ENCODE measurements around the gene STARD5. TPM values are rescaled to one million over a fixed set of nuclear protein-coding genes. Genes with fewer than 3 reads are reported as not detected.

Gene STARD5
- total and polyA plus RNA-seq, 2 experiments from 2014 or later = 7.2 to 12.1 TPM

- peak overlapping the region; percentile 81 for H3K4me2 ChIP-seq (ENCODE audit: unreplicated experiment)
- H3K9ac ChIP-seq = peak overlapping the region; percentile 33
- no peaks in the 10 kb centered on the region for H3K36me3 ChIP-seq (ENCODE audit: low read depth)
- in situ Hi-C loops (cut with MboI) = loop anchor here (5.0 to 10.0 kb wide), 2 partner anchors 159 to 291 kb away; no protein-coding TSS in a partner anchor
- H3K4me1 ChIP-seq (ENCODE audit: insufficient read depth) = peaks cover 21% of the 10 kb centered on the region
- H3K27ac ChIP-seq = no peak overlapping the region
- no peaks in the 10 kb centered on the region for H3K9me2 ChIP-seq (ENCODE audit: insufficient read depth)
- no peaks in the 10 kb centered on the region for H3K79me2 ChIP-seq (ENCODE audit: insufficient read depth)
- H3K27me3 ChIP-seq (replicated peaks; ENCODE audit: insufficient read depth) = no peaks in the 10 kb centered on the region
- peak; percentile 90 for DNase-seq
- H3K4me3 ChIP-seq = peak overlapping the region; percentile 59
- WGBS, 2 experiments (ENCODE audit: low coverage in 1 of 2, low lambda C conversion rate in 2 of 2, missing lambda C conversion rate in 2 of 2) = 5 to 8% methylated on average over 14 of the region's 14 CpGs
- H4K20me1 ChIP-seq (ENCODE audit: insufficient read depth) = no peaks in the 10 kb centered on the region
- H3K9me3 ChIP-seq (ENCODE audit: low read depth) = no peaks in the 10 kb centered on the region
- no peaks in the 10 kb centered on the region for H3F3A ChIP-seq (ENCODE audit: insufficient read depth)
- TF ChIP-seq EZH2phosphoT487 (IDR thresholded peaks at IDR 0.05; ENCODE audit: insufficient read depth, low read depth) (no peak), EZH2 (IDR thresholded peaks at IDR 0.05; ENCODE audit: insufficient read depth, poor library complexity, severe bottlenecking) (no peak)
- peak overlapping the region; percentile 82 for H2AFZ ChIP-seq
These were observed 57.8 kb downstream of the STARD5 start for GRCh38 chr15:81265944-81266775.

GRCh38 chr15:81265256-81265943 is 58.5 kb downstream of the STARD5 start:
- Histone ChIP-seq H3K27me3 (replicated peaks; ENCODE audit: insufficient read depth) (no peaks in the 10 kb centered on the region), H3K4me1 (ENCODE audit: insufficient read depth) (peaks cover 15% of the 10 kb centered on the region), H3K36me3 (ENCODE audit: low read depth) (no peaks in the 10 kb centered on the region), H3K27ac (no peak overlapping the region), H3K79me2 (ENCODE audit: insufficient read depth) (no peaks in the 10 kb centered on the region), H3F3A (ENCODE audit: insufficient read depth) (no peaks in the 10 kb centered on the region), H3K4me3 (peak overlapping the region; percentile 59), H3K4me2 (ENCODE audit: unreplicated experiment) (peak overlapping the region; percentile 81), H3K9me2 (ENCODE audit: insufficient read depth) (no peaks in the 10 kb centered on the region), H3K9me3 (ENCODE audit: low read depth) (no peaks in the 10 kb centered on the region), H3K9ac (peak overlapping the region; percentile 33; the same call in 1 of the 2 replicates), H4K20me1 (ENCODE audit: insufficient read depth) (no peaks in the 10 kb centered on the region), H2AFZ (peak overlapping the region; percentile 82)
- no peak for TF ChIP-seq EZH2phosphoT487 (IDR thresholded peaks at IDR 0.05; ENCODE audit: insufficient read depth, low read depth)
- no peak for TF ChIP-seq EZH2 (IDR thresholded peaks at IDR 0.05; ENCODE audit: insufficient read depth, poor library complexity, severe bottlenecking)
- in situ Hi-C loops (cut with MboI) = loop anchor here (5.0 to 10.0 kb wide), 2 partner anchors 158 to 291 kb away; no protein-coding TSS in a partner anchor
- DNase-seq = no peak
- 28 to 33% methylated on average over 12 of the region's 12 CpGs for WGBS, 2 experiments (ENCODE audit: low coverage in 1 of 2, low lambda C conversion rate in 2 of 2, missing lambda C conversion rate in 2 of 2)

GRCh38 chr15:81264072-81264857 is 59.7 kb downstream of the STARD5 start:
- H3F3A ChIP-seq (ENCODE audit: insufficient read depth) = no peaks in the 10 kb centered on the region
- no peaks in the 10 kb centered on the region for H4K20me1 ChIP-seq (ENCODE audit: insufficient read depth)
- peak overlapping the region; percentile 18 for H3K4me2 ChIP-seq (ENCODE audit: unreplicated experiment)
- H2AFZ ChIP-seq = no peak overlapping the region
- peak; percentile 42 for DNase-seq
- no peak overlapping the region for H3K27ac ChIP-seq
- no peaks in the 10 kb centered on the region for H3K9me3 ChIP-seq (ENCODE audit: low read depth)
- no peaks in the 10 kb centered on the region for H3K9me2 ChIP-seq (ENCODE audit: insufficient read depth)
- H3K27me3 ChIP-seq (replicated peaks; ENCODE audit: insufficient read depth) = no peaks in the 10 kb centered on the region
- TF ChIP-seq EZH2 (IDR thresholded peaks at IDR 0.05; ENCODE audit: insufficient read depth, poor library complexity, severe bottlenecking) (no peak), EZH2phosphoT487 (IDR thresholded peaks at IDR 0.05; ENCODE audit: insufficient read depth, low read depth) (no peak)
- no peaks in the 10 kb centered on the region for H3K36me3 ChIP-seq (ENCODE audit: low read depth)
- no peak overlapping the region for H3K4me3 ChIP-seq
- H3K9ac ChIP-seq = no peak overlapping the region
- H3K79me2 ChIP-seq (ENCODE audit: insufficient read depth) = no peaks in the 10 kb centered on the region
- H3K4me1 ChIP-seq (ENCODE audit: insufficient read depth) = peaks cover 13% of the 10 kb centered on the region
- in situ Hi-C loops (cut with MboI) = loop anchor here (10.0 kb wide), 1 partner anchor 289 kb away; no protein-coding TSS in a partner anchor
- 62 to 64% methylated on average over 6 of the region's 6 CpGs for WGBS, 2 experiments (ENCODE audit: low coverage in 1 of 2, low lambda C conversion rate in 2 of 2, missing lambda C conversion rate in 2 of 2)

GRCh38 chr15:81263477-81263876 is 60.5 kb downstream of the STARD5 start:
- peaks cover 13% of the 10 kb centered on the region for H3K4me1 ChIP-seq (ENCODE audit: insufficient read depth)
- no peak overlapping the region for H3K27ac ChIP-seq
- in situ Hi-C loops (cut with MboI) = loop anchor here (10.0 kb wide), 1 partner anchor 289 kb away; no protein-coding TSS in a partner anchor
- H3K9me3 ChIP-seq (ENCODE audit: low read depth) = no peaks in the 10 kb centered on the region
- no peaks in the 10 kb centered on the region for H3F3A ChIP-seq (ENCODE audit: insufficient read depth)
- H3K36me3 ChIP-seq (ENCODE audit: low read depth) = no peaks in the 10 kb centered on the region
- 85 to 87% methylated on average over 4 of the region's 4 CpGs for WGBS, 2 experiments (ENCODE audit: low coverage in 1 of 2, low lambda C conversion rate in 2 of 2, missing lambda C conversion rate in 2 of 2)
- no peak overlapping the region for H2AFZ ChIP-seq
- no peak overlapping the region for H3K4me2 ChIP-seq (ENCODE audit: unreplicated experiment)
- DNase-seq = no peak
- no peaks in the 10 kb centered on the region for H3K79me2 ChIP-seq (ENCODE audit: insufficient read depth)
- H3K4me3 ChIP-seq = no peak overlapping the region
- H4K20me1 ChIP-seq (ENCODE audit: insufficient read depth) = no peaks in the 10 kb centered on the region
- no peaks in the 10 kb centered on the region for H3K27me3 ChIP-seq (replicated peaks; ENCODE audit: insufficient read depth)
- H3K9ac ChIP-seq = no peak overlapping the region
- H3K9me2 ChIP-seq (ENCODE audit: insufficient read depth) = no peaks in the 10 kb centered on the region
- TF ChIP-seq EZH2phosphoT487 (IDR thresholded peaks at IDR 0.05; ENCODE audit: insufficient read depth, low read depth) (no peak), EZH2 (IDR thresholded peaks at IDR 0.05; ENCODE audit: insufficient read depth, poor library complexity, severe bottlenecking) (no peak)
